GM12891 (cell line): ENCODE data around the gene HSH2D.
A peak's percentile ranks its signal among the peaks of the same experiment; 100 is the strongest.

Experiments used
- PAX5 ChIP-seq: IDR thresholded peaks from 2 replicates; pipeline ENCODE4 v1.6.1; 2011; ENCODE audit warnings: low read length, moderate library complexity, mild to moderate bottlenecking; ENCODE audit not compliant: insufficient read depth, severe bottlenecking
- POLR2A ChIP-seq: IDR thresholded peaks from 2 replicates; pipeline ENCODE4 v1.6.1; 2011; ENCODE audit warnings: low read depth, low read length, control low read depth
- POLR2AphosphoS5 ChIP-seq: IDR thresholded peaks from 2 replicates; pipeline ENCODE4 v1.6.1; 2011; ENCODE audit warnings: low read depth, low read length, control low read depth
- SPI1 ChIP-seq: IDR thresholded peaks from 2 replicates; pipeline ENCODE4 v1.6.1; 2011; ENCODE audit warnings: low read depth, low read length, control low read depth
- TAF1 ChIP-seq: IDR thresholded peaks from 2 replicates; pipeline ENCODE4 v1.6.1; 2011; ENCODE audit warnings: low read depth, low read length, control low read depth

DNA sequence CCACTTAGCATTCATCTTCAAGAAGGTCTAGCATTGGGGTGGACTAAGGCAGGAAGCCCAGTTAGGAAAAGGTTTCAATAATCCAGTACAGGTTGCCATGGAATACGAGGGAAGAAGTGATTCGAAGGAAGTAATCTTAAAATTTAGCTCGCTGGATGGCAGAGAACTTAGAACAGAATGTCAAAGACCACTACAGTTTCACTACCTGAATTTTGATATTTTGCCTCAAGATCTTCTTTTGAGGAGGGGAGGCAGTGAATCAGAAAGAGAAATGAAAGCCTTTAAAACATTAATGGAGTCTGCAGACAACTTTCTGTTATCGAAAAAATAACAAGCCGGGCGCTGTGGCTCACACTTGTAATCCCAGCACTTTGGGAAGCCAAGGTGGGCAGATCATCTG is 38.8 kb upstream of the HSH2D start:
- TF ChIP-seq TAF1 (no peak), PAX5 (no peak), POLR2AphosphoS5 (no peak), POLR2A (no peak), SPI1 (peak; percentile 92)
